ENCODE data around the gene CD40. TPM values are rescaled to one million over a fixed set of nuclear protein-coding genes. Genes with fewer than 3 reads are reported as not detected.

CD40 gene
- polyA plus RNA-seq, 3 donors = 14.4 to 26.1 (median 18.8) TPM

- 82% methylated on average over 6 of the region's 7 CpGs for WGBS (ENCODE audit: insufficient coverage)
- H3K79me2 ChIP-seq (ENCODE audit: insufficient read depth, low read length) = no peaks in the 10 kb centered on the region
- H4K20me1 ChIP-seq (ENCODE audit: insufficient read depth, low read length) = no peaks in the 10 kb centered on the region
- Mint-ChIP-seq H3K27ac (peak overlapping the region in 1 of 7 donors; percentile 52), H3K4me1 (no peaks in the 10 kb centered on the region), H3K9me3 (peaks cover 0 to under 1% (median 0%) of the 10 kb centered on the region in 7 donors), H3K27me3 (ENCODE audit: low read depth in 3 of 3) (peaks cover 13 to 22% (median 16%) of the 10 kb centered on the region in 3 donors), H3K36me3 (no peaks in the 10 kb centered on the region), H3K4me3 (no peak overlapping the region)
- H3K4me3 ChIP-seq (replicated peaks in 1 of 3; ENCODE audit: low read depth in 2 of 3, low read length in 3 of 3) = no peak overlapping the region
- H3K4me2 ChIP-seq (replicated peaks; ENCODE audit: extremely low read depth, low read length, poor library complexity, severe bottlenecking) = no peak overlapping the region
- intact Hi-C loops (cut with micrococcal nuclease) = no loop called here
- no peaks in the 10 kb centered on the region for H3K4me1 ChIP-seq (ENCODE audit: control insufficient read depth in 1 of 2, insufficient read depth in 2 of 2, low read length in 2 of 2)
- H2AFZ ChIP-seq (ENCODE audit: insufficient read depth, low read depth, low read length, poor library complexity, severe bottlenecking) = no peak overlapping the region
- no peak for DNase-seq
- no peaks in the 10 kb centered on the region for H3K27me3 ChIP-seq (ENCODE audit: control insufficient read depth in 2 of 2, insufficient read depth in 2 of 2, low read length in 2 of 2)
- TF ChIP-seq CTCF (IDR thresholded peaks at IDR 0.05) = no peak
- no peaks in the 10 kb centered on the region for H3K36me3 ChIP-seq (replicated peaks in 1 of 2; ENCODE audit: control insufficient read depth in 1 of 2, insufficient read depth in 2 of 2, low read length in 2 of 2)
- H3K9ac ChIP-seq (ENCODE audit: insufficient read depth, low read length, poor library complexity, severe bottlenecking) = no peak overlapping the region
- no peaks in the 10 kb centered on the region for H3K9me3 ChIP-seq (replicated peaks in 1 of 2; ENCODE audit: control insufficient read depth in 1 of 2, insufficient read depth in 1 of 2, low read length in 2 of 2)
- no peak overlapping the region for H3K27ac ChIP-seq (ENCODE audit: low read depth in 1 of 2, low read length in 2 of 2)
Observed at GRCh38 chr20:46157625-46158024, 39.5 kb downstream of the CD40 start.

GRCh38 chr20:46158476-46158987, 40.4 kb downstream of the CD40 start:
- Histone ChIP-seq H3K36me3 (replicated peaks in 1 of 2; ENCODE audit: control insufficient read depth in 1 of 2, insufficient read depth in 2 of 2, low read length in 2 of 2) (no peaks in the 10 kb centered on the region), H3K27me3 (ENCODE audit: control insufficient read depth in 2 of 2, insufficient read depth in 2 of 2, low read length in 2 of 2) (no peaks in the 10 kb centered on the region), H3K4me1 (ENCODE audit: control insufficient read depth in 1 of 2, insufficient read depth in 2 of 2, low read length in 2 of 2) (no peaks in the 10 kb centered on the region), H3K9me3 (replicated peaks in 1 of 2; ENCODE audit: control insufficient read depth in 1 of 2, insufficient read depth in 1 of 2, low read length in 2 of 2) (no peaks in the 10 kb centered on the region), H3K79me2 (ENCODE audit: insufficient read depth, low read length) (no peaks in the 10 kb centered on the region), H3K27ac (ENCODE audit: low read depth in 1 of 2, low read length in 2 of 2) (no peak overlapping the region), H4K20me1 (ENCODE audit: insufficient read depth, low read length) (no peaks in the 10 kb centered on the region), H3K4me2 (replicated peaks; ENCODE audit: extremely low read depth, low read length, poor library complexity, severe bottlenecking) (no peak overlapping the region), H3K4me3 (replicated peaks in 1 of 3; ENCODE audit: low read depth in 2 of 3, low read length in 3 of 3) (no peak overlapping the region), H3K9ac (ENCODE audit: insufficient read depth, low read length, poor library complexity, severe bottlenecking) (no peak overlapping the region), H2AFZ (ENCODE audit: insufficient read depth, low read depth, low read length, poor library complexity, severe bottlenecking) (no peak overlapping the region)
- no peak for TF ChIP-seq CTCF (IDR thresholded peaks at IDR 0.05)
- Mint-ChIP-seq H3K9me3 (no peaks in the 10 kb centered on the region), H3K4me3 (no peak overlapping the region), H3K4me1 (no peaks in the 10 kb centered on the region), H3K36me3 (no peaks in the 10 kb centered on the region), H3K27ac (no peak overlapping the region), H3K27me3 (ENCODE audit: low read depth in 3 of 3) (peaks cover 16 to 22% (median 16%) of the 10 kb centered on the region in 3 donors)
- intact Hi-C loops (cut with micrococcal nuclease) = no loop called here
- DNase-seq = no peak
- WGBS (ENCODE audit: insufficient coverage) = 68% methylated on average over 2 of the region's 5 CpGs

All from CD14-positive monocyte (primary cell).